Gastrocnemius medialis (tissue), 4 donors: ENCODE results near the gene PTMS.

Experiments used
- CTCF ChIP-seq, 5 experiments: fragments of 450-650 bp in 3 of 5; fragments of 200-600 bp in 2 of 5; sonication (generic) in 2 of 5; IDR thresholded peaks in 4 of 5; conservative IDR thresholded peaks in 1 of 5; 1 replicate in 4 of 5; 2 replicates in 1 of 5; pipeline ENCODE4 v1.5.1; 2016 to 2019; ENCODE audit warnings: antibody characterized with exemption in 5 of 5, mild to moderate bottlenecking in 3 of 5, moderate library complexity in 3 of 5
- POLR2A ChIP-seq, 2 donors: fragments of 450-650 bp; IDR thresholded peaks; one replicate each; pipeline ENCODE4 v1.6.1; 2017; ENCODE audit warnings: antibody characterized with exemption in 2 of 2, mild to moderate bottlenecking in 2 of 2, moderate library complexity in 2 of 2

GRCh38 chr12:6765634-6766581 lies at the start of gene PTMS:
- TF ChIP-seq POLR2A (IDR thresholded peaks at IDR 0.05) (peak; percentile 42 to 76), CTCF (IDR thresholded peaks at IDR 0.05 in 4 of 5, conservative IDR thresholded peaks at IDR 0.05 in 1 of 5) (no peak)
